ENCODE results near the gene CARF. TPM values are rescaled to one million over a fixed set of nuclear protein-coding genes. Genes with fewer than 3 reads are reported as not detected.

Gene CARF, protein sequence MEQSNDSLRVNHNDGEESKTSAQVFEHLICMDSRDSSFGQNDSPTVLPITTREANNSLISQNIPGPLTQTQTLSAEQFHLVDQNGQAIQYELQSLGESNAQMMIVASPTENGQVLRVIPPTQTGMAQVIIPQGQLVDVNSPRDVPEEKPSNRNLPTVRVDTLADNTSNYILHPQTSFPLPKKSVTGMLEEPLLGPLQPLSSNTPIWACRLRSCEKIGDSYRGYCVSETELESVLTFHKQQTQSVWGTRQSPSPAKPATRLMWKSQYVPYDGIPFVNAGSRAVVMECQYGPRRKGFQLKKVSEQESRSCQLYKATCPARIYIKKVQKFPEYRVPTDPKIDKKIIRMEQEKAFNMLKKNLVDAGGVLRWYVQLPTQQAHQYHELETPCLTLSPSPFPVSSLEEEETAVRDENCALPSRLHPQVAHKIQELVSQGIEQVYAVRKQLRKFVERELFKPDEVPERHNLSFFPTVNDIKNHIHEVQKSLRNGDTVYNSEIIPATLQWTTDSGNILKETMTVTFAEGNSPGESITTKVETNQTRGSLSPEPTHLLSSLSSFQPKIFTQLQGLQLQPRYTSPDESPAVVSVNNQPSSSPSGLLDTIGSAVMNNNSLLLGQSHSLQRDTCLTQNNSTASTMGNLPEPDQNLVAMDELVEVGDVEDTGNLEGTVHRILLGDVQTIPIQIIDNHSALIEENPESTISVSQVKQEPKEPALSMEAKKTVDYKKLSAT
- total RNA-seq (2022; extraction: Qiagen RNA extraction; ENCODE audit: low read depth): 0.88 to 1.4 TPM (median 1.1 TPM) in 5 replicates

DNA sequence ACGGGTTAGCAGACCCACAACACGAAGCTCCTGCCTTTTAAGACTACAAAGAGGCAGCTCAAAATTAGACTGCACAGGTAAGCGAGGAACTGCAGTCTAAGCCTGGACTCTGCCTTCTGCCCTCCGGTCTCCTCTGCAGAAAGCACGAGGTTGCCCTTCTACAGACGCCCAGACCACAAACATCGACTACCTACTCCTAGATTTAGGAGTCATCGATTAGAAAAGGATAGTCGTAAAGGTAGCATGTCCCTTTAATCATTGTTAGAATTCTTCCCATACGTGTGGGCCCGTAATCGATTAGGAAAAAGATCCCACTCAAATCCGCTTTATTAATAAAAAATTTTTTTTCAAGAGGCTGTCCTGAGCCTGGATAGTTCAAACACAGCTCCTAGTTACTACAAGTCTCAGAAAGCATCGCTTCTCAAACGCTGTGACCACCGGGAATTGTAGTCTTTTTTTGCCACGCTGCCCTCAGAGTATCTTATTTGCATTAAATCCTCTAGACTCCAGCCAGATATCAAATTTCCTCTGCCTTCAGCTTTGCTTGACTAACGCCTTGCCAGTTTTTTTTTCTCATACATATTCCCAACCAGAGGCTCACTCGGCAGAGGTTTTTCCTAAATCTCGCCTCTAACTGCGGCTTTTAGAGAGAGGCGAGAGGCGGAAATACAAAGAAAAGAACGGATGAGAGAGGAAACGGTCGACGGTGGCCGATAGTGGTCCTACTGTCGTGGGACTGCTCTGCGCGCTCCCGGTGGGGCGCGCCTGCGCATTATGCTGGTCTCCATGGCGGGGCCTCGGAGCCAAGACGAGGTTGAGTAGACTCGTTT, at the start of gene CARF, which contains the start of gene WDR12:
TSS of gene CARF (plus strand) at position 764 of the 830 bp plus-strand sequence. CDS start 29,628 bp downstream, outside the sequence.
TSS of gene WDR12 (minus strand) at position 162 of the 830 bp plus-strand sequence. CDS start 197 bp downstream, outside the sequence.

DNA sequence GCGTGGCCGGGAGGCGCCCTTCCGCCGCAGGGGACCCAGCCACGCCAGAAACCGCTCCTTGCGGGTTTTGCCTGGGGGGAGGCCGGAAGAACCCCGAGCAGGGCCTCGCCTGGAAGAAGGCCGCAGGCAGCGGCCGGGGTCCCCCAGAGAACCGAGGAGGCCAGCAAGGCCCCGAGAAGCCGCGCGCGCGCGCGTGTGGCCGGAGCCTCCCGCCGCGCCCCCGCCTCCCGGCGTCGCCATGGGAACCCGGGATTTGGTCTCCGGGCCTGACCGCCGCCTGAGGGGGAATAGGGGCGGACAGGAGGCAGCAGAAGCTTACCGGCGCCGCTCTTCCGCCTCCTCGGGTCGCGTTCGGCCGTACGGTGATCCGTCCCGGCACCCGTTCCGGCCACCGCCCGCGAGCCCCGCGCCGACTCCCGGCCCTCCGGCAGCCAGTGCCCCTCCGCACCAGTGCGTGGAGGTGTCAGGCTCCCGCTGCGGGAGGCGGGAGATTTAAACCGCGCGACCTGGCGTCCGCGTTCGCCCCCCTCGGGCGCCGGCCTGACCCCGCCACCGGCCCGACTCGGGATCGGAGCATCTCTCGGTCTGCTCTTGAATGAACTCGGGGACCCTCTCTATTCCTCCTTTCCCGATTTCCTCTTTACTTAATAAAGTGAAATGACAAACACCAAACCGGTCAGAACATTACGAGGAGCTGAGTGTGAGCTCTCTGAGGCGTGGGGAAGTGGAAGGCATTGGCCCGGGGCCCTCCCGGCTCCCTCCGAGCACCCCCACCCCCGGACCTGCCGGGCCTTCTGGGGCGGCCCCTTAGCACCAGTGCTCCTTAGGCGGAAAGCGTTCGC, 40.6 kb upstream of the CARF start, which contains the start of gene ICA1L:
TSS of gene ICA1L (minus strand) at position 467 of the 842 bp plus-strand sequence. CDS start 42,757 bp downstream, outside the sequence.

DNA sequence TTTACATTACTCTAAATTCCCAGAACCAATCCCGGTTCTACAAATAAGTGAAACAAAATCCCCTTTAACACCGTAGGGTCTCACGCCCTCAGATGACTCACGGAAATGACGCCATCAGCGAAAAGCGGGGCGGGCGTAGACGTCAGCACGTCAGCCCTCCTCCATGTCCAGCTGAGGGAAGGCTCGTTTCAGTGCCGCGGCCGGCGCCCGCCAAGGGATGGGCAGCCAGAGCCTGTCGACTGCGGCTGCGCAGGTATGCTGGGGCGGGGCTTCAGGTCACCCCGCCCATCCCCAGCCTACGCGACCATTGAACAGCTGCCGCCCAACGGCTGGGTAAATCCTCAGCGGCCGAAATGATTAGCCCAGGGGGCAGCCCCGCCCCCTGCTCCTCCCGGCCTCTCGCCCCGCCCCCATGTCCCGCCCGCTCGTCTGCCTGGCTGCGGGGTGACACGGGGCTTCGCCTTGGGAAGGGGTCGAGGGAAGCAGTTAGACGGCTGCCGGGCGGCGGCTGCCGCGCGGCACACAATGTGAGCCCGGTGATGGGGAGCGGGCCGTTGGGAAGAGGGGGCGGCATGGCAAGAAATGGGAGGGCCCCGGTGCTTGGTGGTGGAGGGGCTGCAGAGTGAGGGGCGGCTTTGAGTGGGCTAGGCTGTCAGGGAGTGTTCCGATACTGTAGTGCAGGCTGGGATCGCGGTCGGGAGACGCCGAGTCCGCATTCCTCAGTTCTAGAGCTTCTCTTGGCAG, 102.6 kb downstream of the CARF start, which contains the start of gene NBEAL1:
TSS of gene NBEAL1 (plus strand) at position 420 of the 744 bp plus-strand sequence. CDS start 1,510 bp downstream, outside the sequence.

Other genes starting within 250 kb of the CARF start
- gene ICA1L, start 40.5 kb upstream of the CARF start, total RNA-seq (2022; extraction: Qiagen RNA extraction; ENCODE audit: low read depth): 1.4 to 2.3 TPM (median 2.1 TPM) in 5 replicates
- 62.2 to 82.0 TPM (median 74.4 TPM) in 5 replicates for gene WDR12, start 602 bp upstream of the CARF start, total RNA-seq (2022; extraction: Qiagen RNA extraction; ENCODE audit: low read depth)
- gene NBEAL1, start 102.6 kb downstream of the CARF start, total RNA-seq (2022; extraction: Qiagen RNA extraction; ENCODE audit: low read depth): 3.0 to 6.0 TPM (median 3.9 TPM) in 5 replicates